Gastrocnemius medialis (tissue), 4 donors: ENCODE results near the gene ZNF396. TPM values are rescaled to one million over a fixed set of nuclear protein-coding genes. Genes with fewer than 3 reads are reported as not detected.

Experiments used
- ATAC-seq, 2 donors: fragments of 150-250 bp; one replicate each; pipeline ENCODE4 v1.9.1; 2016
- DNase-seq, 2 donors: peaks; one replicate each; pipeline ENCODE4 v3.0.0-alpha.2; 2019
- H3K27ac ChIP-seq, 4 donors: fragments of 200-600 bp; sonication (generic); 1 replicate in 1 of 4; 2 replicates in 3 of 4; pipeline ENCODE4 v1.5.1; 2016 to 2018; ENCODE audit warnings: mild to moderate bottlenecking in 2 of 4, moderate library complexity in 1 of 4
- H3K27me3 ChIP-seq, 3 donors: fragments of 200-600 bp; sonication (generic) in 2 of 3; 1 replicate in 1 of 3; 2 replicates in 2 of 3; pipeline versions ENCODE4 v1.5.1 to v1.6.0; 2016 to 2019; ENCODE audit warnings: mild to moderate bottlenecking in 1 of 3, moderate library complexity in 1 of 3
- H3K36me3 ChIP-seq, 2 donors: fragments of 200-600 bp; sonication (generic) in 1 of 2; one replicate each; pipeline ENCODE4 v1.5.1; 2017 to 2018
- H3K4me1 ChIP-seq, 2 donors: fragments of 200-600 bp; sonication (generic) in 1 of 2; one replicate each; pipeline ENCODE4 v1.5.1; 2016 to 2017; ENCODE audit warnings: mild to moderate bottlenecking in 2 of 2
- H3K4me3 ChIP-seq, 4 donors: fragments of 200-600 bp; sonication (generic) in 3 of 4; 1 replicate in 1 of 4; 2 replicates in 3 of 4; pipeline ENCODE4 v1.5.1; 2016 to 2019; ENCODE audit warnings: mild to moderate bottlenecking in 2 of 4
- H3K9me3 ChIP-seq, 3 donors: fragments of 200-600 bp; sonication (generic) in 2 of 3; 1 replicate in 1 of 3; 2 replicates in 2 of 3; pipeline ENCODE4 v1.5.1; 2016 to 2019
- CTCF ChIP-seq, 5 experiments: fragments of 450-650 bp in 3 of 5; fragments of 200-600 bp in 2 of 5; sonication (generic) in 2 of 5; IDR thresholded peaks in 4 of 5; conservative IDR thresholded peaks in 1 of 5; 1 replicate in 4 of 5; 2 replicates in 1 of 5; pipeline ENCODE4 v1.5.1; 2016 to 2019; ENCODE audit warnings: antibody characterized with exemption in 5 of 5, mild to moderate bottlenecking in 3 of 5, moderate library complexity in 3 of 5
- POLR2A ChIP-seq, 2 donors: fragments of 450-650 bp; IDR thresholded peaks; one replicate each; pipeline ENCODE4 v1.6.1; 2017; ENCODE audit warnings: antibody characterized with exemption in 2 of 2, mild to moderate bottlenecking in 2 of 2, moderate library complexity in 2 of 2
- in situ Hi-C, 4 donors: fragments of 200-750 bp; cut with MboI; loops; one replicate each; pipeline versions ENCODE4 v1.15.0 to v1.8.0; 2017; ENCODE audit warnings: low sequenced_read_pairs in 4 of 4
- intact Hi-C: fragments of 100-400 bp; cut with DNase I; formaldehyde crosslinking; loops from one replicate; pipeline ENCODE4 v1.15.1; 2023; ENCODE audit warnings: low total_unique reads
- total RNA-seq, 4 donors: library from RNA; depleted of rRNA; stranded (reverse); fragments of >200 nt; gene quantifications; one replicate each; pipeline versions ENCODE4 v1.1.0 to v1.2.3, GENCODE V29; 2016

Gene ZNF396
- total RNA-seq, 4 donors from 2014 or later, result 0.29 to 0.92 (median 0.63) TPM

DNA sequence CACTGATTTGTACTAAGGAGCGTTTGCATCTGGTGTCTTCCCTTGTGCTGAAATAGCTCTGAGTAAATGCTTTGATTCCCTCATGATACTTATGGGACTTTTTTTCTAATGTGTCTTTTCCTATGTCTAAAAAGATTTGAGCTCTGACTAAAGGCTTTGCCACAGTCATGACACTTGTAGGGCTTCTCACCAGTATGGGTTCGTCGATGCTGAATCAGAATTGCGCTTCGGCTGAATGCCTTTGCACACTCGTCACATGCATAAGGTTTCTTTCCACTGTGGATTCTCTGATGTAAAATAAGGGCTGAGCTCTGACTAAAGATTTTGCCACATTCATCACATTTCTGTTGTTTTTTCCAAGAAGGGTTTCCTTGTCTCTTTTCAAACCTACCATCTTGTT is 8.0 kb downstream of the ZNF396 start:
- TF ChIP-seq CTCF (IDR thresholded peaks at IDR 0.05 in 4 of 5, conservative IDR thresholded peaks at IDR 0.05 in 1 of 5) (no peak), POLR2A (IDR thresholded peaks at IDR 0.05) (no peak)
- Histone ChIP-seq H3K27ac (no peak overlapping the region), H3K27me3 (no peaks in the 10 kb centered on the region), H3K9me3 (no peaks in the 10 kb centered on the region), H3K36me3 (no peaks in the 10 kb centered on the region), H3K4me1 (no peaks in the 10 kb centered on the region), H3K4me3 (no peak overlapping the region)
- ATAC-seq (no peak), DNase-seq (no peak)
- in situ Hi-C loops (loop anchor here in 2 of 4 donors (25.0 kb wide), 1 partner anchor 357 kb away; no protein-coding TSS in a partner anchor), intact Hi-C loops (no loop called here)

- Histone ChIP-seq H3K4me1 (no peaks in the 10 kb centered on the region), H3K4me3 (no peak overlapping the region), H3K27me3 (no peaks in the 10 kb centered on the region), H3K27ac (no peak overlapping the region), H3K9me3 (no peaks in the 10 kb centered on the region), H3K36me3 (no peaks in the 10 kb centered on the region)
- ATAC-seq (no peak), DNase-seq (no peak)
- intact Hi-C loops, result no loop called here
- in situ Hi-C loops, result loop anchor here in 2 of 4 donors (25.0 kb wide), 1 partner anchor 356 kb away; no protein-coding TSS in a partner anchor
- no peak for TF ChIP-seq CTCF (IDR thresholded peaks at IDR 0.05 in 4 of 5, conservative IDR thresholded peaks at IDR 0.05 in 1 of 5)
- no peak for TF ChIP-seq POLR2A (IDR thresholded peaks at IDR 0.05)
These were observed 8.5 kb downstream of the ZNF396 start for GRCh38 chr18:35368595-35368994.

DNA sequence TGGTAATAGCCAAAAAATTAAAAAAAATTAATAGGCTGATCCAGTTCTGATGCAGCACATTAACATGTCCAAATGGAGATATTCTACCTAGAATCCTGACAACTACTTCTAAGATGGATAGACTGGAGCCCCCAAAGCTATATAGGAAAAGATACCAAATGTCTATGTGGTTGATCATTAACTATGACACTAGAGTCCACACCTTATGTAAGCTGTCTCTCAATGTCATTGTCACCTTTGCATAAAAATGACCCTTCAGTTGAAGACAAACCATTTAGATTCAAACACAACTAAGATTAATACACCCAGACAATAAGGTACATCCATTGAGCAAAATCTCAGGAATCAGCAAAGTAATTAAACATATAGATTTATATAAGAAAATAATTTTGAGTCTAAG is 14.6 kb downstream of the ZNF396 start:
- no peaks in the 10 kb centered on the region for H3K9me3 ChIP-seq
- no peaks in the 10 kb centered on the region for H3K36me3 ChIP-seq
- H3K27me3 ChIP-seq, result no peaks in the 10 kb centered on the region
- intact Hi-C loops (no loop called here), in situ Hi-C loops (loop anchor here in 2 of 4 donors (25.0 kb wide), 1 partner anchor 350 kb away; no protein-coding TSS in a partner anchor)
- H3K4me1 ChIP-seq, result no peaks in the 10 kb centered on the region
- ATAC-seq (no peak), DNase-seq (no peak)
- H3K27ac ChIP-seq, result no peak overlapping the region
- H3K4me3 ChIP-seq, result no peak overlapping the region
- no peak for TF ChIP-seq CTCF (IDR thresholded peaks at IDR 0.05 in 4 of 5, conservative IDR thresholded peaks at IDR 0.05 in 1 of 5)
- TF ChIP-seq POLR2A (IDR thresholded peaks at IDR 0.05), result no peak

- no peak for TF ChIP-seq POLR2A (IDR thresholded peaks at IDR 0.05)
- TF ChIP-seq CTCF (IDR thresholded peaks at IDR 0.05 in 4 of 5, conservative IDR thresholded peaks at IDR 0.05 in 1 of 5), result no peak
- no peak overlapping the region for H3K4me3 ChIP-seq
- no peak overlapping the region for H3K27ac ChIP-seq
- DNase-seq (no peak), ATAC-seq (no peak)
- H3K36me3 ChIP-seq, result no peaks in the 10 kb centered on the region
- no peaks in the 10 kb centered on the region for H3K9me3 ChIP-seq
- in situ Hi-C loops (loop anchor here in 2 of 4 donors (25.0 kb wide), 1 partner anchor 349 kb away; no protein-coding TSS in a partner anchor), intact Hi-C loops (no loop called here)
- H3K4me1 ChIP-seq, result no peaks in the 10 kb centered on the region
- H3K27me3 ChIP-seq, result no peaks in the 10 kb centered on the region
These were observed 15.4 kb downstream of the ZNF396 start for GRCh38 chr18:35361570-35362321.
